Ovary (tissue), 9 donors: ENCODE results near the gene NINJ1. TPM values are rescaled to one million over a fixed set of nuclear protein-coding genes. Genes with fewer than 3 reads are reported as not detected.

Experiments
- DNase-seq, 5 donors: peaks; one replicate each; pipeline ENCODE4 v3.0.0-alpha.2; 2019 to 2020
- H3K27ac ChIP-seq, 2 donors: fragments of 200-600 bp; one replicate each; pipeline versions ENCODE4 v1.5.1 to v1.8.0; 2019 to 2022
- H3K27me3 ChIP-seq: fragments of 200-600 bp; one replicate; pipeline ENCODE4 v1.8.0; 2022
- H3K36me3 ChIP-seq: fragments of 200-600 bp; sonication (generic); one replicate; pipeline ENCODE4 v1.5.1; 2019
- H3K4me1 ChIP-seq: one replicate; pipeline ENCODE4 v1.8.1; 2013; ENCODE audit warnings: mild to moderate bottlenecking, moderate library complexity; ENCODE audit not compliant: insufficient read depth
- H3K4me3 ChIP-seq: fragments of 200-600 bp; sonication (generic); one replicate; pipeline ENCODE4 v1.5.1; 2017
- H3K9me3 ChIP-seq, 2 donors: fragments of 200-600 bp in 1 of 2; sonication (generic) in 1 of 2; one replicate each; pipeline versions ENCODE4 v1.5.1 to v1.8.1; 2013 to 2019; ENCODE audit warnings: mild to moderate bottlenecking in 1 of 2, moderate library complexity in 1 of 2
- CTCF ChIP-seq, 3 donors: fragments of 450-650 bp in 2 of 3; fragments of 200-600 bp in 1 of 3; IDR thresholded peaks; one replicate each; pipeline versions ENCODE4 v1.5.1 to v1.8.0; 2016 to 2022; ENCODE audit warnings: antibody characterized with exemption in 3 of 3, mild to moderate bottlenecking in 1 of 3
- EP300 ChIP-seq: sonication (generic); formaldehyde crosslinking; IDR thresholded peaks from one replicate; pipeline ENCODE4 v1.6.1; 2017; ENCODE audit warnings: antibody characterized with exemption
- POLR2A ChIP-seq: fragments of 450-650 bp; IDR thresholded peaks from one replicate; pipeline ENCODE4 v1.6.1; 2017; ENCODE audit warnings: antibody characterized with exemption, mild to moderate bottlenecking, moderate library complexity
- WGBS, 3 donors: extraction: QIAGEN DNeasy Blood & Tissue Kit in 1 of 3; methylation state at CpG; one replicate each; pipeline versions ENCODE4 v1.1.5 to v1.1.7; 2013 to 2017; 5-methylcytosine and 5-hydroxymethylcytosine counted together
- intact Hi-C, 4 donors: fragments of 100-400 bp; cut with DNase I; formaldehyde crosslinking; loops; one replicate each; pipeline versions ENCODE4 v1.11.0 to v1.15.1; 2022 to 2023
- polyA plus RNA-seq, 2 donors: library from polyadenylated mRNA; stranded (reverse); fragments of 200-250 nt in 1 of 2; fragments of 350-450 nt in 1 of 2; fragmentation: Illumina TruSeq in 1 of 2; extraction: RNeasy Lipid Tissue Mini Kit (QIAGEN cat#74804) in 1 of 2; gene quantifications; one replicate each; pipeline ENCODE4 v1.2.3, GENCODE V29; 2013 to 2014
- total RNA-seq, 7 donors: library from RNA; depleted of rRNA in 2 of 7; stranded (reverse); fragments of >200 nt in 2 of 7; fragmentation: NEBNext Ultra II Directional in 3 of 7; extraction: Animal tissue kit (Norgen Biotek cat#: 25700) in 3 of 7; gene quantifications; one replicate each; pipeline versions ENCODE4 v1.1.0 to v1.2.4, GENCODE V29; 2016 to 2023
- donor health status: DM: no; HTN: no; CAD: no; lungs with moderate emphysema.
- donor health status: DM: no; HTN: no; CAD: no.
- donor health status: Bipolar disorder and iron deficiency.
- donor health status: DM: yes; HTN: yes; CAD: no.
- donor health status: DM: no; HTN: no; CAD: no.
- donor health status: DM: yes; HTN: yes; CAD: no.

The NINJ1 gene
- total and polyA plus RNA-seq, 9 donors = 7.5 to 75.2 (median 40.6) TPM

GRCh38 chr9:93086447-93087224, 47.4 kb downstream of the NINJ1 start:
- Histone ChIP-seq H3K4me3 (no peak overlapping the region), H3K4me1 (no peaks in the 10 kb centered on the region), H3K9me3 (no peaks in the 10 kb centered on the region), H3K27me3 (no peaks in the 10 kb centered on the region), H3K27ac (no peak overlapping the region), H3K36me3 (no peaks in the 10 kb centered on the region)
- no peak for TF ChIP-seq CTCF (IDR thresholded peaks at IDR 0.05)
- no peak for TF ChIP-seq POLR2A
- no peak for TF ChIP-seq EP300
- intact Hi-C loops = no loop called here
- peak in 3 of 5 donors; percentile 5 to 9 (median 8) for DNase-seq
- 94 to 96% (median 94%) methylated on average over 8 of the region's 8 CpGs for WGBS, 3 donors

DNA sequence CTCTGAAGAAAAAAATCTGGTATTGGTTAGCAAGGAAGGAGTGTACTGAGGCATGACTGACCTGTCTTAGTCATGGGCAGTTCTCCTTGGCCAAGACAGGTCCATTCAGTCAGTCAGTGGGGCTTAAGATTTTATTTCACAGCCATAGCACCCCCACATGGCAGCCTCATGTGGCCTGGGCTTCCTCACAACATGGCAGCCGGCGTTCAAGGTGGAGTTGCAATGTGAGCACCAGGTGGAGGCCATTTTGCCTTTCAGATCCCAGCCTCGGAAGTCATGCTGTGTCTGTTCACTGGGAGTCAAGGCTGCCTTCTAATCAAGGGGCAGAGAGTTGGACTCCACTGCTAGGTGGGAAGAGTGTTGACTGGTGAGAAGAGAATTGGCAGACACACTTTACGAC, 48.4 kb downstream of the NINJ1 start:
- peak in 3 of 5 donors; percentile 7 to 17 (median 11) for DNase-seq
- intact Hi-C loops = no loop called here
- Histone ChIP-seq H3K4me3 (no peak overlapping the region), H3K4me1 (no peaks in the 10 kb centered on the region), H3K9me3 (no peaks in the 10 kb centered on the region), H3K36me3 (no peaks in the 10 kb centered on the region), H3K27me3 (no peaks in the 10 kb centered on the region), H3K27ac (no peak overlapping the region)
- WGBS, 3 donors = 94 to 100% (median 96%) methylated on average over 4 of the region's 4 CpGs
- TF ChIP-seq EP300 (no peak), CTCF (IDR thresholded peaks at IDR 0.05) (no peak), POLR2A (no peak)

GRCh38 chr9:93084471-93084881, 49.6 kb downstream of the NINJ1 start:
- H3K4me1 ChIP-seq = no peaks in the 10 kb centered on the region
- peak; percentile 6 to 20 (median 13) for DNase-seq
- H3K9me3 ChIP-seq = no peaks in the 10 kb centered on the region
- H3K27me3 ChIP-seq = no peaks in the 10 kb centered on the region
- 92 to 97% (median 94%) methylated on average over 6 of the region's 6 CpGs for WGBS, 3 donors
- TF ChIP-seq EP300 = no peak
- TF ChIP-seq CTCF (IDR thresholded peaks at IDR 0.05) = no peak
- TF ChIP-seq POLR2A = no peak
- no peak overlapping the region for H3K27ac ChIP-seq
- H3K36me3 ChIP-seq = no peaks in the 10 kb centered on the region
- no peak overlapping the region for H3K4me3 ChIP-seq
- intact Hi-C loops = no loop called here

DNA sequence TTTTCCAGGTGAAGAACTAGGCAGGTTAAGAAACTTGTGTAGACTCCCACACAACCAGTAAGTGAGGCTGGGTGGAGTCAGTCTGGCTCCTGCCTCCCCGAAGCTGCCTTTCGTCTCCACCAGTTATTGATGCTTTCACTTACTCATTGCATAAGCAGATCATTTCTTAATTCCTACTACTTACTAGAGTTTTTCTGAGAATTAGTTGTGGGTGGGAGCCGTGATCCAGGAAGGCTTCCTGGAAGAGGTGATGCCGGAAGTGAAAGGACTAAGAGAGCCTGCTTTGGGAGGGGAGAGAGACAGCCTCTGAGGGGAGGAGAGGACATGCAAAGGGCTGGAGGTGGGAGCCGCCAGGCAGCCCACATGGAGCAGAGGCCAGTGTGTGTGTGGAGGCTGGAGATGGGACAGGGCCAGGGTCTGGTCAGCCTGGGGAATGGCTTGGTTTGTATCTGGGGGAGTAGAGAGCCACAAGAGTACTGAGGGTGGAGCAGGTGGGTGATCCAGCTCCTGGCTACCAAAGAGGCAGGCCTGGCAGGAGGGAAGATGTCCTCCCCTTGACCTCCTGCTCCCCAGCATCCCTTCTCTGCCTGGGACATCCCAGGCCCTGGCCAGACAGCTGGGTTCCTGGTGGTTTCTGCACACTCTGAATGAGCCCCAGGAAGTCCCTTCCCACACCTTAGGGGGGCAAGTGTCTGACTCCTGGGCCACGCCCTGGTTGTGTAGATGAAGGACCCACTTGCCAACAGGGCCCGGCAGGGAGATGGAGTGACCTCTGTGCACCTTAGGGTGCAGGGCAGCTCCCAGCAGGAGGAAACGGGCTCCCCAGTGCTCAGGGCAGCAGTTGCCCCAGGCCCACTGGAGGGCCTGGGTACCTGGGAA, 50.2 kb downstream of the NINJ1 start:
- no peak overlapping the region for H3K4me3 ChIP-seq
- H3K36me3 ChIP-seq = no peaks in the 10 kb centered on the region
- intact Hi-C loops = no loop called here
- no peaks in the 10 kb centered on the region for H3K9me3 ChIP-seq
- WGBS, 3 donors = 84 to 85% (median 85%) methylated on average over 8 of the region's 8 CpGs
- no peak for TF ChIP-seq CTCF (IDR thresholded peaks at IDR 0.05)
- H3K27ac ChIP-seq = no peak overlapping the region
- peak in 3 of 5 donors; percentile 5 to 22 (median 10) for DNase-seq
- H3K4me1 ChIP-seq = no peaks in the 10 kb centered on the region
- no peaks in the 10 kb centered on the region for H3K27me3 ChIP-seq
